ENCODE data around the gene NPPC. TPM values are rescaled to one million over a fixed set of nuclear protein-coding genes. Genes with fewer than 3 reads are reported as not detected.
A peak's percentile ranks its signal among the peaks of the same experiment; 100 is the strongest.
"Not testable (repeated sequence)": the region's sequence is repeated elsewhere in the genome, so short reads cannot be mapped to it uniquely, and the experiment has no call there.

The NPPC gene
- total RNA-seq, 1 donor from 2014 or later: 5.4 TPM

GRCh38 chr2:231886071-231886681 lies 40.0 kb downstream of the NPPC start:
- DNase-seq (ENCODE audit: extremely low spot score, unreplicated experiment): no peak
- Mint-ChIP-seq H3K9me3 (no peaks in the 10 kb centered on the region), H3K4me3 (no peak overlapping the region), H3K27ac (no peak overlapping the region), H3K36me3 (no peaks in the 10 kb centered on the region), H3K4me1 (ENCODE audit: unreplicated experiment) (peaks cover 26% of the 10 kb centered on the region), H3K27me3 (peaks cover 31% of the 10 kb centered on the region)
- TF ChIP-seq, protein P1, sequence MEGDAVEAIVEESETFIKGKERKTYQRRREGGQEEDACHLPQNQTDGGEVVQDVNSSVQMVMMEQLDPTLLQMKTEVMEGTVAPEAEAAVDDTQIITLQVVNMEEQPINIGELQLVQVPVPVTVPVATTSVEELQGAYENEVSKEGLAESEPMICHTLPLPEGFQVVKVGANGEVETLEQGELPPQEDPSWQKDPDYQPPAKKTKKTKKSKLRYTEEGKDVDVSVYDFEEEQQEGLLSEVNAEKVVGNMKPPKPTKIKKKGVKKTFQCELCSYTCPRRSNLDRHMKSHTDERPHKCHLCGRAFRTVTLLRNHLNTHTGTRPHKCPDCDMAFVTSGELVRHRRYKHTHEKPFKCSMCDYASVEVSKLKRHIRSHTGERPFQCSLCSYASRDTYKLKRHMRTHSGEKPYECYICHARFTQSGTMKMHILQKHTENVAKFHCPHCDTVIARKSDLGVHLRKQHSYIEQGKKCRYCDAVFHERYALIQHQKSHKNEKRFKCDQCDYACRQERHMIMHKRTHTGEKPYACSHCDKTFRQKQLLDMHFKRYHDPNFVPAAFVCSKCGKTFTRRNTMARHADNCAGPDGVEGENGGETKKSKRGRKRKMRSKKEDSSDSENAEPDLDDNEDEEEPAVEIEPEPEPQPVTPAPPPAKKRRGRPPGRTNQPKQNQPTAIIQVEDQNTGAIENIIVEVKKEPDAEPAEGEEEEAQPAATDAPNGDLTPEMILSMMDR (conservative IDR thresholded peaks at IDR 0.05): no peak

DNA sequence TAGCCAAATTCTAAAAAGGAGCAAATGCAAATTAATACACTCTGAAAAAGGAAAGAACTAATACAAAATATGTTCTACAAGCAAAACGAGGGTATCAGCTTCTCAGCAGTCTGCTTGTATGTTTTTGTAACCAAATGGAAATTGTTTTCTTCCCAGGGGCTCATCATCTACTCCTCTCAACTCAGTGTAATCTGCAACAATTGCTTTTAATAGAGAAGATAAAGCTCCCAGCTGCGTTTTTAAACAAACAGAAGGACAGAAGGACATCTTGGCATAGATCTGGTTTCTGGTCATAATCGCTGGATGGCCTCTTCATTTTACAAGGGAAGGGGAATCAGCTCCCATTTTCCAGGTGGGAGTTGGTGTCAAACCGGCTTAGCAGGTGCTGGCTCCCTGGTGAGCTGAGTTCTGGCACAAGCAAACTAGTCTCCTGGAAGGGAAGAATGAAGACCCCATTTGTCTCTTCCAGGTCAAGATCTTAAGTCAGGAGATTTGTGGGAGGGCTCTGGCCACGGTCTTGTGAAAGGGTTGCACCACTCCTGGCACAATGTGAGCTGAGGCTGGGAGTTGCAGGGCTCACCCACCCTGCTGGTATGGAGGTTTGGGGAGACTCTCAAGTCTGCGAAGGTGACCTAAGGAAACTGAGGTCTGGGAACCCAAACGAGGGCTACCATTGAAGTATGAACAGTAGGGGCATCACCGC lies 41.6 kb downstream of the NPPC start:
- peaks cover 35% of the 10 kb centered on the region for H3K27me3 Mint-ChIP-seq
- TF ChIP-seq, protein P1 (conservative IDR thresholded peaks at IDR 0.05): no peak
- no peak overlapping the region for H3K27ac Mint-ChIP-seq
- H3K36me3 Mint-ChIP-seq: no peaks in the 10 kb centered on the region
- no peak for DNase-seq (ENCODE audit: extremely low spot score, unreplicated experiment)
- no peaks in the 10 kb centered on the region for H3K9me3 Mint-ChIP-seq
- peaks cover 25% of the 10 kb centered on the region for H3K4me1 Mint-ChIP-seq (ENCODE audit: unreplicated experiment)
- H3K4me3 Mint-ChIP-seq: no peak overlapping the region

DNA sequence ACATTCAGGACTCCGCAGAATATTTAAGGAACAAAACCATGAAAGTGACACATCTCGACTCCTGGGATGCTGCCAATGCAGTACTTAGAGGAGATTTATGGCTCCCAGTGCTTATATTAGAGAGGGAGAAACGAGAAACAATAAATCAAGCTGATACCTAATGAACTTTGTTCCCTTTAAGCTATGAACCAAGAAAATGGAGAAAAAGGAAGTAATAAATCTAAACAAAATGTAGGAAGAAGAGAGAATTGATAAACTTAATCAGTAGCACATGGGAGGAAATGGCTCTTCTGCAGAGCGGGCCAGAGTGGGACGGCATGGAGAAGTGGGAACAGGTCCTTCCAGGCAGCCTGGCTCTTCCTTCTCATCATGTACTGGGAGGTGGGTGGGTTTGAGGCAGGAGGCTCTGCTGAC lies 42.7 kb downstream of the NPPC start:
- Mint-ChIP-seq H3K4me3 (peak overlapping the region; percentile 50), H3K9me3 (no peaks in the 10 kb centered on the region), H3K36me3 (no peaks in the 10 kb centered on the region), H3K27ac (peak overlapping the region; percentile 10), H3K27me3 (peaks cover 29% of the 10 kb centered on the region), H3K4me1 (ENCODE audit: unreplicated experiment) (peaks cover 29% of the 10 kb centered on the region)
- TF ChIP-seq, protein P1 (conservative IDR thresholded peaks at IDR 0.05): no peak
- DNase-seq (ENCODE audit: extremely low spot score, unreplicated experiment): no peak

DNA sequence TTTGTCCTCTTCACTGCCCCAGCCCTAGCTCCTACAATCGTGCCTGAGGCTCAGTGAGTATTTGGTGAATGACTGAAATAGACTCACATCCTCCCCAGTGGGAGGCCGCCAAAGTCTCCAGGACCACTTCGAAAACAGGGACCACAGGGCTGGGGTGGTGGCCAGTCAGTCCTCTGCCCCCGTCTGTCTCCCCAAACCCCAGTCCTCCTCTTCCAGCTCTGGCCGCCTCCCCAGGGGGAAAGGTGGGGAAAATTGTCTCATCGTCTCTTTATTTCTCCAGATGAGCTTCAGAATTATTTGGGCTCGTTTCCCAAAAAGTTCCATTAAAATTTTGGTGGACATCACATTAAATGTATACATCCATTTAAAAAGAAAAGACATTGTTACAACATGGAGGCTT lies 43.5 kb downstream of the NPPC start:
- Mint-ChIP-seq H3K9me3 (no peaks in the 10 kb centered on the region), H3K4me3 (no peak overlapping the region), H3K27ac (peak overlapping the region; percentile 23), H3K27me3 (peaks cover 26% of the 10 kb centered on the region), H3K4me1 (ENCODE audit: unreplicated experiment) (peaks cover 29% of the 10 kb centered on the region), H3K36me3 (no peaks in the 10 kb centered on the region)
- TF ChIP-seq, protein P1 (conservative IDR thresholded peaks at IDR 0.05): no peak
- no peak for DNase-seq (ENCODE audit: extremely low spot score, unreplicated experiment)

DNA sequence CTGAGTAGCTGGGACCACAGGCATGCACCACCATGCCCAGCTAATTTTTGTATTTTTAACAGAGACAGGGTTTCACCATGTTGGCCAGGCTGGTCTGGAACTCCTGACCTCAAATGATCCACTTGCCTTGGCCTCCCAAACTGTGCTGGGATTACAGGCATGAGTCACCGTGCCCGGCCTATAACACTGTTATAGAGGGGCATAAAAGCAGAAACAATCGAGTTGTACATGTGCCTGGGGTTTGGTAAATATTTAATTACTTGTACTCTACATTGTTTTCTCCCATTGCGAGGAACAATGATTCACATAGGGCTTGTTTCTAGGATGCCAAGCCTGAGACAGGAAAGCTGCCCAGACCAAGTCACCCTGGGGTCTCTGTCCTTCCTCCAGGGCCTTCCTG lies 45.8 kb downstream of the NPPC start:
- H3K9me3 Mint-ChIP-seq; H3K27ac Mint-ChIP-seq; H3K4me3 Mint-ChIP-seq; H3K36me3 Mint-ChIP-seq; DNase-seq (ENCODE audit: extremely low spot score, unreplicated experiment): not testable (repeated sequence)
- Mint-ChIP-seq H3K27me3 (peaks cover 19% of the 10 kb centered on the region), H3K4me1 (ENCODE audit: unreplicated experiment) (peaks cover 29% of the 10 kb centered on the region)

DNA sequence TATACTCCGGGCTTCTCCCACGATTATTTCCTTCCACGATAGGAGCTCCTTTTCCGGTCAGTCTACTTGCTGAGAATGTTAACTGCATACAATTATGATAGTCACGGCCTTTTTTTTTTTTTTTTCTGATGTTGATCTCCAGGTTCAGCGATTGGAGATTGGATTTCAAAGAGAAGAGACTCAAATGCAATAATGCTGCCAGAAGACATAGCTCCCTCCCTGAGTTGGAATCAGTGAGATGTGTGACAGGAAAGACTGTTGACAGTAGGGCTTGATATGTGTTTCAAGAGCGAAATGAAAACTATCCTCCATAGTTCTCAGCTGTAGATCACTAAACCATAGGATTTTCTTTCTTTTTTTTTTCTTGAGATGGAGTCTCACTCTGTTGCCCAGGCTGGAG lies 47.0 kb downstream of the NPPC start:
- no peak for DNase-seq (ENCODE audit: extremely low spot score, unreplicated experiment)
- Mint-ChIP-seq H3K4me3 (no peak overlapping the region), H3K27ac (no peak overlapping the region), H3K4me1 (ENCODE audit: unreplicated experiment) (peaks cover 23% of the 10 kb centered on the region), H3K9me3 (no peaks in the 10 kb centered on the region), H3K36me3 (no peaks in the 10 kb centered on the region), H3K27me3 (peaks cover 16% of the 10 kb centered on the region)
- TF ChIP-seq, protein P1 (conservative IDR thresholded peaks at IDR 0.05): no peak

All from type B pancreatic cell (in vitro differentiated cells).